Endothelial cell of umbilical vein (primary cell): Measurements from ENCODE around the gene DACH2. TPM values are rescaled to one million over a fixed set of nuclear protein-coding genes. Genes with fewer than 3 reads are reported as not detected.

Experiments used
- BruUV-seq: library from RNA; stranded (reverse); fragments of 400-500 nt; replicated peaks from 2 replicates; lab custom pipeline; 2021; lab: Mats Ljungman, UMichigan
- CTCF ChIA-PET: fragments of 300-600, 350-600 bp; sonication (Branson Sonifier 250); formaldehyde crosslinking; loops from one replicate; lab custom pipeline; 2021; ENCODE audit warnings: antibody characterized with exemption, inconsistent platforms; lab: Charles Lee
- POLR2A ChIA-PET: fragments of 300-600, 350-600 bp; sonication (Branson Sonifier 250); formaldehyde crosslinking; loops from one replicate; lab custom pipeline; 2021; ENCODE audit warnings: antibody characterized with exemption, inconsistent platforms; lab: Charles Lee
- DNase-seq: peaks from one replicate; pipeline ENCODE4 v3.0.0-alpha.2; 2011; ENCODE audit warnings: low read depth, low spot score
- FAIRE-seq: peaks from 2 replicates; lab custom pipeline; 2011; peaks lifted over from hg19 to GRCh38; lab: Jason Lieb, UNC
- H2AFZ ChIP-seq: 2 replicates; pipeline ENCODE4 v1.6.0; 2012; ENCODE audit warnings: low read depth, low read length, control low read depth, inconsistent platforms
- H3K27ac ChIP-seq: 2 replicates; pipeline ENCODE4 v1.5.1; 2011; ENCODE audit warnings: low read depth, mild to moderate bottlenecking, control low read depth, low read length, moderate library complexity; ENCODE audit not compliant: insufficient read depth
- H3K27me3 ChIP-seq, 2 experiments: 2 replicates each; pipeline versions ENCODE4 v1.6.0 to v1.6.1; 2011; ENCODE audit warnings: low read length in 2 of 2, mixed read lengths in 1 of 2; ENCODE audit not compliant: control insufficient read depth in 2 of 2, insufficient read depth in 2 of 2
- H3K36me3 ChIP-seq, 2 experiments: 2 replicates in 1 of 2; 3 replicates in 1 of 2; pipeline ENCODE4 v1.5.1; 2011; ENCODE audit warnings: low read length in 2 of 2, mild to moderate bottlenecking in 1 of 2, moderate library complexity in 1 of 2; ENCODE audit not compliant: control insufficient read depth in 2 of 2, insufficient read depth in 2 of 2; ENCODE audit errors: extremely low read depth in 1 of 2
- H3K4me1 ChIP-seq: 3 replicates; pipeline ENCODE4 v1.5.1; 2011; ENCODE audit warnings: mild to moderate bottlenecking, low read length; ENCODE audit not compliant: control insufficient read depth, insufficient read depth; ENCODE audit errors: extremely low read depth
- H3K4me2 ChIP-seq: 2 replicates; pipeline ENCODE4 v1.6.1; 2011; ENCODE audit warnings: low read length, control low read depth, mixed read lengths; ENCODE audit not compliant: insufficient read depth
- H3K4me3 ChIP-seq, 3 experiments: fragments of 200-600 bp in 1 of 3; sonication (generic), shearing (Covaris generic) in 1 of 3; replicated peaks in 1 of 3; 2 replicates each; pipeline ENCODE4 v1.5.1; 2011 to 2016; ENCODE audit warnings: control low read depth in 3 of 3, low read length in 3 of 3, mild to moderate bottlenecking in 2 of 3, inconsistent platforms in 1 of 3, low read depth in 1 of 3, moderate library complexity in 1 of 3; ENCODE audit not compliant: insufficient read depth in 1 of 3
- H3K79me2 ChIP-seq: 2 replicates; pipeline ENCODE4 v1.6.0; 2012; ENCODE audit warnings: low read length, inconsistent platforms; ENCODE audit not compliant: control insufficient read depth, insufficient read depth
- H3K9ac ChIP-seq: replicated peaks from 2 replicates; pipeline ENCODE3; 2011; ENCODE audit warnings: low read length, control low read depth; ENCODE audit not compliant: insufficient read depth; ENCODE audit errors: extremely low read depth
- H3K9me1 ChIP-seq: replicated peaks from 3 replicates; pipeline ENCODE4 v1.6.0; 2011; ENCODE audit warnings: mild to moderate bottlenecking, low read length; ENCODE audit not compliant: control insufficient read depth, insufficient read depth; ENCODE audit errors: extremely low read depth
- H3K9me3 ChIP-seq: replicated peaks from 2 replicates; pipeline ENCODE4 v1.5.1; 2012; ENCODE audit warnings: low read length, inconsistent platforms; ENCODE audit not compliant: control insufficient read depth, insufficient read depth
- H4K20me1 ChIP-seq: replicated peaks from 2 replicates; pipeline ENCODE3; 2011; ENCODE audit warnings: mild to moderate bottlenecking, low read length; ENCODE audit not compliant: control insufficient read depth, insufficient read depth; ENCODE audit errors: extremely low read depth
- EZH2 ChIP-seq: IDR thresholded peaks from 2 replicates; pipeline ENCODE4 v1.6.1; 2012; ENCODE audit warnings: borderline replicate concordance, low read depth, mild to moderate bottlenecking, moderate library complexity, low read length, inconsistent platforms; ENCODE audit not compliant: severe bottlenecking
- FOS ChIP-seq: IDR thresholded peaks from 2 replicates; pipeline ENCODE4 v1.6.1; 2011; ENCODE audit warnings: mild to moderate bottlenecking, low read length, moderate library complexity, borderline replicate concordance; ENCODE audit not compliant: insufficient read depth
- GATA2 ChIP-seq: IDR thresholded peaks from 2 replicates; pipeline ENCODE4 v1.7.0; 2011; ENCODE audit warnings: low read depth, mild to moderate bottlenecking, moderate library complexity, mixed read lengths, low read length; ENCODE audit not compliant: insufficient read length, insufficient read depth
- JUN ChIP-seq: IDR thresholded peaks from 2 replicates; pipeline ENCODE4 v1.6.1; 2011; ENCODE audit warnings: borderline replicate concordance, low read depth; ENCODE audit not compliant: insufficient read length, insufficient read depth
- MYC ChIP-seq: IDR thresholded peaks from one replicate; pipeline ENCODE4 v1.6.1; 2011; ENCODE audit warnings: mild to moderate bottlenecking, low read depth, low read length
- POLR2A ChIP-seq: IDR thresholded peaks from 2 replicates; pipeline ENCODE4 v1.6.1; 2012; ENCODE audit warnings: low read depth, mild to moderate bottlenecking, control low read depth, low read length
- dilution Hi-C: fragments of 300-500 bp; cut with MboI; formaldehyde crosslinking; loops from one replicate; pipeline ENCODE4 v1.15.0; 2019; ENCODE audit warnings: low sequenced_read_pairs; ENCODE audit not compliant: extremely low pct_ligation_motif_present
- intact Hi-C: fragments of 100-400 bp; cut with micrococcal nuclease; formaldehyde crosslinking; loops from one replicate; pipeline ENCODE4 v1.10.0; 2022
- polyA plus RNA-seq, 4 experiments: library from polyadenylated mRNA; depleted of rRNA in 3 of 4; stranded (reverse) in 3 of 4; unstranded in 1 of 4; fragments of >200 nt; gene quantifications; 2 replicates each; pipeline versions ENCODE4 v1.2.1 to v1.2.3, GENCODE V29; 2011 to 2012; ENCODE audit warnings: missing spikeins in 1 of 4
- total RNA-seq: library from RNA; stranded (reverse); gene quantifications from 2 replicates; pipeline ENCODE4 v1.2.3, GENCODE V29; 2021
- TF ChIP-seq, protein P1 (sequence below), 2 donors: IDR thresholded peaks; 1 replicate in 1 of 2; 2 replicates in 1 of 2; pipeline ENCODE4 v1.5.1; 2011; ENCODE audit warnings: low read length in 2 of 2, mild to moderate bottlenecking in 2 of 2, moderate library complexity in 2 of 2, control low read depth in 1 of 2, inconsistent platforms in 1 of 2, low read depth in 1 of 2; ENCODE audit not compliant: insufficient read depth in 1 of 2; ENCODE audit errors: extremely low read depth in 1 of 2
- TF ChIP-seq, protein P2 (sequence below): IDR thresholded peaks from 2 replicates; pipeline ENCODE4 v1.6.1; 2011; ENCODE audit not compliant: insufficient read depth, insufficient read length

Gene DACH2
- total and polyA plus RNA-seq, 2 donors (not counting 3 experiments of a cell fraction or from before 2014, with no cell fraction given), result not detected

DNA sequence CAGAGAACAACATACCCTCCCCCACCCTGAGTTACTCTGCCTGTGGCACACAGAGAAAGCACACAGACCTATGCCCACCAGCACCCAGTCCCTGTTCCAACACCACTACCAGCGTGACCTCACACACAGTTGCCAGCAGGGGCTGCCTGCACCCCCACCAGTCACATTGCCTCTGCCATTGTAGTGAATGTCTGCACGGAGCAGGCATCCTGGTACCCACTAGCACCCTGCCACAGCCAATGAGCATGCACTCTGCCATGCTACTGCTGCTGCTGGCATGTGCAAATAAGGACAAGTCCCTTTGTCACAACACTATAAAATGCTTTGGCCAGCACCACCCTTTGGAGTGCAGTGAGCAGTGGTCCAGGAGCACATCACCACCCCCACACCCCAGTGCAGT is 47.1 kb downstream of the DACH2 start:
- no peak for FAIRE-seq
- dilution Hi-C loops, result no loop called here

More for the DNA sequence above, 47.1 kb downstream of the DACH2 start:
- Histone ChIP-seq H3K36me3 (no peaks in the 10 kb centered on the region), H2AFZ (no peak overlapping the region), H3K4me2 (no peak overlapping the region), H3K79me2 (no peaks in the 10 kb centered on the region), H3K9ac (no peak overlapping the region), H3K27ac (no peak overlapping the region), H3K27me3 (no peaks in the 10 kb centered on the region), H4K20me1 (no peaks in the 10 kb centered on the region), H3K9me3 (no peaks in the 10 kb centered on the region), H3K4me3 (no peak overlapping the region), H3K9me1 (no peaks in the 10 kb centered on the region), H3K4me1 (no peaks in the 10 kb centered on the region)
- intact Hi-C loops, result no loop called here
- ChIA-PET CTCF (no interaction called here), POLR2A (no interaction called here)
- BruUV-seq, result no TSS peak
- DNase-seq, result no peak
- TF ChIP-seq JUN (no peak), EZH2 (no peak), FOS (no peak), MYC (no peak), GATA2 (no peak), POLR2A (no peak)
- TF ChIP-seq, protein P1, sequence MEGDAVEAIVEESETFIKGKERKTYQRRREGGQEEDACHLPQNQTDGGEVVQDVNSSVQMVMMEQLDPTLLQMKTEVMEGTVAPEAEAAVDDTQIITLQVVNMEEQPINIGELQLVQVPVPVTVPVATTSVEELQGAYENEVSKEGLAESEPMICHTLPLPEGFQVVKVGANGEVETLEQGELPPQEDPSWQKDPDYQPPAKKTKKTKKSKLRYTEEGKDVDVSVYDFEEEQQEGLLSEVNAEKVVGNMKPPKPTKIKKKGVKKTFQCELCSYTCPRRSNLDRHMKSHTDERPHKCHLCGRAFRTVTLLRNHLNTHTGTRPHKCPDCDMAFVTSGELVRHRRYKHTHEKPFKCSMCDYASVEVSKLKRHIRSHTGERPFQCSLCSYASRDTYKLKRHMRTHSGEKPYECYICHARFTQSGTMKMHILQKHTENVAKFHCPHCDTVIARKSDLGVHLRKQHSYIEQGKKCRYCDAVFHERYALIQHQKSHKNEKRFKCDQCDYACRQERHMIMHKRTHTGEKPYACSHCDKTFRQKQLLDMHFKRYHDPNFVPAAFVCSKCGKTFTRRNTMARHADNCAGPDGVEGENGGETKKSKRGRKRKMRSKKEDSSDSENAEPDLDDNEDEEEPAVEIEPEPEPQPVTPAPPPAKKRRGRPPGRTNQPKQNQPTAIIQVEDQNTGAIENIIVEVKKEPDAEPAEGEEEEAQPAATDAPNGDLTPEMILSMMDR (IDR thresholded peaks at IDR 0.05; ENCODE audit: extremely low read depth in 1 of 2, insufficient read depth in 1 of 2, low read depth in 1 of 2, low read length in 2 of 2), result no peak
- TF ChIP-seq, protein P2, sequence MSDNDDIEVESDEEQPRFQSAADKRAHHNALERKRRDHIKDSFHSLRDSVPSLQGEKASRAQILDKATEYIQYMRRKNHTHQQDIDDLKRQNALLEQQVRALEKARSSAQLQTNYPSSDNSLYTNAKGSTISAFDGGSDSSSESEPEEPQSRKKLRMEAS, result no peak
